ENCODE results near the gene TMEM30B.

DNA sequence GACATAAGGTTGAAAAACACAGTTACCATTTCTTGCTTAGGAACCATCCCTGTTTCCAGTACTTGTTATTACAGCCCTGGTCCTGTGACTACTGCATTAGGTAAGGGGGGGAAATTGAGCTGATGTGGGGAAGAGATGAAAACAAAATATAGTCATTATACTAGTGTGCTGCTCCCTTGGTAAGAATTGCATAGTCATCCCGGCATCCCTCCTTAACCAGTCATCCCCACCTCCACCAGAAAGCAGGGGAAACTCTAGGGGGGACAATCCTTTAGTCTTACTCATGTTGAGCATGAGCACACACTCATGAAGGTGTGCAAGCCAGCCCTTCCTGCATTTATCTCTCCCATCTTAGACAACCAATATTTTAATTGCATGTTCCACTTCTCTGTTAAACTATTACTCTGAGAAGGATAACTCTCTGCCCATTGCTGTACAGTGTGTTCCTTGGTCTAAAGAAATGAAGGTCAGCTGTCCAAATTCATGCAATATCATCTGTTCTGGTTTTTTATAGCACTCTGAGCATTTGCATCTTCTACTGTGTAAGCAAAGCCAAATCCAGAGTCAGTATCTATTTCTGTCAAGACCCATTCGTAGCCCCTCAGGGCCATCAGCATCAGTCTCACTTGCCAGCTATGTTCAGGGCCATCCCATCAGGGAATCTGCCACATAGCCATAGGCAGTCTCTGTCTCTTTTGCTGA, 46.8 kb downstream of the TMEM30B start:
- TF ChIP-seq, protein P1, sequence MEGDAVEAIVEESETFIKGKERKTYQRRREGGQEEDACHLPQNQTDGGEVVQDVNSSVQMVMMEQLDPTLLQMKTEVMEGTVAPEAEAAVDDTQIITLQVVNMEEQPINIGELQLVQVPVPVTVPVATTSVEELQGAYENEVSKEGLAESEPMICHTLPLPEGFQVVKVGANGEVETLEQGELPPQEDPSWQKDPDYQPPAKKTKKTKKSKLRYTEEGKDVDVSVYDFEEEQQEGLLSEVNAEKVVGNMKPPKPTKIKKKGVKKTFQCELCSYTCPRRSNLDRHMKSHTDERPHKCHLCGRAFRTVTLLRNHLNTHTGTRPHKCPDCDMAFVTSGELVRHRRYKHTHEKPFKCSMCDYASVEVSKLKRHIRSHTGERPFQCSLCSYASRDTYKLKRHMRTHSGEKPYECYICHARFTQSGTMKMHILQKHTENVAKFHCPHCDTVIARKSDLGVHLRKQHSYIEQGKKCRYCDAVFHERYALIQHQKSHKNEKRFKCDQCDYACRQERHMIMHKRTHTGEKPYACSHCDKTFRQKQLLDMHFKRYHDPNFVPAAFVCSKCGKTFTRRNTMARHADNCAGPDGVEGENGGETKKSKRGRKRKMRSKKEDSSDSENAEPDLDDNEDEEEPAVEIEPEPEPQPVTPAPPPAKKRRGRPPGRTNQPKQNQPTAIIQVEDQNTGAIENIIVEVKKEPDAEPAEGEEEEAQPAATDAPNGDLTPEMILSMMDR (IDR thresholded peaks at IDR 0.05) = no peak
- TF ChIP-seq POLR2A (IDR thresholded peaks at IDR 0.05) = no peak
- no peak for TF ChIP-seq EP300 (IDR thresholded peaks at IDR 0.05)
